ENCODE results near the gene EPHA2.
"Not testable (repeated sequence)": the region's sequence is repeated elsewhere in the genome, so short reads cannot be mapped to it uniquely, and the experiment has no call there.

Gene EPHA2

GRCh38 chr1:16183765-16184556 lies 28.1 kb upstream of the EPHA2 start:
- DNase-seq, result no peak

- DNase-seq, result no peak
Observed at GRCh38 chr1:16183179-16183578, 27.3 kb upstream of the EPHA2 start.

- no peak for DNase-seq
Observed at GRCh38 chr1:16181887-16182719, 26.2 kb upstream of the EPHA2 start.

GRCh38 chr1:16180291-16180824 lies 24.5 kb upstream of the EPHA2 start:
- DNase-seq, result no peak

GRCh38 chr1:16178596-16179497 lies 23.0 kb upstream of the EPHA2 start:
- DNase-seq, result no peak

GRCh38 chr1:16177306-16177705 lies 21.4 kb upstream of the EPHA2 start:
- no peak for DNase-seq

GRCh38 chr1:16176653-16177052 lies 20.8 kb upstream of the EPHA2 start:
- DNase-seq, result no peak

GRCh38 chr1:16175610-16176553 lies 20.0 kb upstream of the EPHA2 start:
- DNase-seq, result no peak

GRCh38 chr1:16174886-16175598 lies 19.2 kb upstream of the EPHA2 start:
- no peak for DNase-seq

- DNase-seq, result no peak
Observed at GRCh38 chr1:16174261-16174868, 18.5 kb upstream of the EPHA2 start.

GRCh38 chr1:16173447-16174260 lies 17.8 kb upstream of the EPHA2 start:
- no peak for DNase-seq

GRCh38 chr1:16172964-16173446 lies 17.1 kb upstream of the EPHA2 start:
- DNase-seq, result no peak

- DNase-seq, result no peak
Observed at GRCh38 chr1:16172218-16172830, 16.5 kb upstream of the EPHA2 start.

- DNase-seq, result no peak
Observed at GRCh38 chr1:16171314-16172151, 15.7 kb upstream of the EPHA2 start.

GRCh38 chr1:16170283-16170673 lies 14.4 kb upstream of the EPHA2 start:
- no peak for DNase-seq

GRCh38 chr1:16168622-16169360 lies 12.9 kb upstream of the EPHA2 start:
- DNase-seq, result no peak

GRCh38 chr1:16168144-16168495 lies 12.3 kb upstream of the EPHA2 start:
- not testable (repeated sequence) for DNase-seq
